GM12874 (cell line): ENCODE measurements around the gene OR51E1.

Experiments used
- TF ChIP-seq, protein P1 (sequence below): IDR thresholded peaks from 2 replicates; pipeline ENCODE4 v1.5.1; 2011; ENCODE audit warnings: low read depth, mild to moderate bottlenecking, control low read depth, low read length, moderate library complexity; ENCODE audit not compliant: insufficient read depth

OR51E1 gene, protein sequence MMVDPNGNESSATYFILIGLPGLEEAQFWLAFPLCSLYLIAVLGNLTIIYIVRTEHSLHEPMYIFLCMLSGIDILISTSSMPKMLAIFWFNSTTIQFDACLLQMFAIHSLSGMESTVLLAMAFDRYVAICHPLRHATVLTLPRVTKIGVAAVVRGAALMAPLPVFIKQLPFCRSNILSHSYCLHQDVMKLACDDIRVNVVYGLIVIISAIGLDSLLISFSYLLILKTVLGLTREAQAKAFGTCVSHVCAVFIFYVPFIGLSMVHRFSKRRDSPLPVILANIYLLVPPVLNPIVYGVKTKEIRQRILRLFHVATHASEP

DNA sequence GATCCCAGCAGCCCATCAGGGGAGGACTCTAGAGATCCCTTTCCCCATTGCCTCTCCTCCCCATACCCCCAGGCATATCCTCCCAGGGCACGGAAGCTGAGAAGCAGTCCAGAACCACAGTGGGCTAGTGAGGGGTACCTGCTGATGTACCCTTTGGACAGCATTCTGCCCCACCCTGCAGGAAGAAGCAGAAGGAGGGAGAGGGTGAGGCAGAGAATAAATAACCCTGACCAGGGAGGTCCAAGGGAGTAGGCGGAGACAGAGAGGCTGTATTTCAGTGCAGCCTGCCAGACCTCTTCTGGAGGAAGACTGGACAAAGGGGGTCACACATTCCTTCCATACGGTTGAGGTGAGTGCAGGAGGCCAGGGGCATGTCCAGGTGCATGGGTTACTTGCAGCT lies at the start of gene OR51E1:
TSS of gene OR51E1 (plus strand) at position 301 of the 400 bp plus-strand sequence. CDS start 8,545 bp downstream, outside the sequence.
- TF ChIP-seq, protein P1, sequence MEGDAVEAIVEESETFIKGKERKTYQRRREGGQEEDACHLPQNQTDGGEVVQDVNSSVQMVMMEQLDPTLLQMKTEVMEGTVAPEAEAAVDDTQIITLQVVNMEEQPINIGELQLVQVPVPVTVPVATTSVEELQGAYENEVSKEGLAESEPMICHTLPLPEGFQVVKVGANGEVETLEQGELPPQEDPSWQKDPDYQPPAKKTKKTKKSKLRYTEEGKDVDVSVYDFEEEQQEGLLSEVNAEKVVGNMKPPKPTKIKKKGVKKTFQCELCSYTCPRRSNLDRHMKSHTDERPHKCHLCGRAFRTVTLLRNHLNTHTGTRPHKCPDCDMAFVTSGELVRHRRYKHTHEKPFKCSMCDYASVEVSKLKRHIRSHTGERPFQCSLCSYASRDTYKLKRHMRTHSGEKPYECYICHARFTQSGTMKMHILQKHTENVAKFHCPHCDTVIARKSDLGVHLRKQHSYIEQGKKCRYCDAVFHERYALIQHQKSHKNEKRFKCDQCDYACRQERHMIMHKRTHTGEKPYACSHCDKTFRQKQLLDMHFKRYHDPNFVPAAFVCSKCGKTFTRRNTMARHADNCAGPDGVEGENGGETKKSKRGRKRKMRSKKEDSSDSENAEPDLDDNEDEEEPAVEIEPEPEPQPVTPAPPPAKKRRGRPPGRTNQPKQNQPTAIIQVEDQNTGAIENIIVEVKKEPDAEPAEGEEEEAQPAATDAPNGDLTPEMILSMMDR, result no peak

DNA sequence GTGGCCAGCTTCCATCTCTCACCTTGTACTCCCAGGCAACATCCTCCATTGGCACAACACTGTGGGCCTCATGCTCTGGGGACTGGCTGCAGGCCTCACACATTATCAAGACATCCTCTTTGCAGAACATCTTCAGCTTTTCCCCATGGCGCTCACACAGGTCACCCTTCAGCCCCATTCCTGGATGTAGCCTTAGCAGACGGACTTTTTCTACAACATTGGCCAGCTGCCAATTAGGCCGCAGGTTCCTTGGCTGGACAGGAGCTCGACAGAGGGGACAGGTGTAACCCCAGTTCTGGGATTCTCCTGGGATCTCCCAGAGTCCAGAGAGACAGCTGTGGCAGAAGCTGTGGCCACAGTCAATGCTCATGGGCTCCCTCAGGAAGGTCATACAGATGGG lies 38.7 kb upstream of the OR51E1 start:
- TF ChIP-seq, protein P1, result no peak

DNA sequence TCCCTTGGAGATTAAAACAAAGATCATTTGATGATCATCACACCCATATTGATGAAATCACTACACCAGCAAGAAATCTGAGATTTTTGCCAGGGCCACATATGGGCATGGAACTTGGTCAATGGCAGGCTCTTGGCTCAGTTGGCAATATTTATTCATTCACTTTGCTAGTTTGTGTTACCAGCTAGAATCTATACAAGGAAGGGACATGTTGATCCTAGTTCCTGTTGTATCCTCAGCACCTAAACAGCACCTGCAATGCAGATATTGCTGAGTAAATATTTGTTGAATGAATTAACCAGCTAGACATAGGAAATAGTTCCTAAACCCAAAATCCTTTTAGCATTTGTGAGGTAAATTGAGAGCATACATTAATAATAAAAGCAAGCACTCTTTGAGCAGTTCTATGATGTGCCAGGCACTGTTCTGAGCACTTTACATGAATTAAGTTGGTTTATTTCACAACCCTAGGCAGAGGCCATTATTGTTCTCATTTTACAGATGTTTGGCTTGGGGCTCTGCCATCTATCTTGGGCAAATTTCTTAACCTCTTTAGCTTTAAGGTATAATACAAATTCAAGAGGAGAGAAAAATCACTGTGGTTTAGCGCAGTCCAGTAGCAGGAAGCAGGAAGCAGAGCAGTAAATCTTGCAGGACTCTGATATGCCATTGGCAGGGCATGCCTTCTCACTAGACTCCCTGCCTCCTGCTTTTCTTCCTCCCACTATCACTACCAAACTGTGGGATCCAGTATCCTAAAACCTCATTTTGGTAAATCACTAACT lies 37.4 kb upstream of the OR51E1 start:
- TF ChIP-seq, protein P1, result no peak

DNA sequence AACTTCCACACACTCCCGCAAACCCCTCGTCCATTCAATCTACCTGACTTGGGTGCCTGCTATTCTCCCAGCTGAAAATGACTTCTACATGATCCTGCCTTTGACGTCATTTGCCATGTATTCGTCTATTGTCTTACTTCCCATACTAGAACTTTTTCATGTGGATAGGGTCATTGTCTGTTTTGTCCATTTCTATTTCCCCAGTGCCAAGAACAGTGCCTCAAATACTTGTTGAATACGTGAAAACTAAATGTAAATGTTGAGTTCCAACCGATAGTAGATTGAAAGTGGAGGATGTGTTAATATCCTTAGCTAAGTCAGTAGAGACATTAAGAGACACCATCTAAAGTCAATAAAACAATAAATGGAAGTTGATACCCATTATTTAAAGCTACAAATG lies 36.7 kb upstream of the OR51E1 start:
- TF ChIP-seq, protein P1, result no peak

DNA sequence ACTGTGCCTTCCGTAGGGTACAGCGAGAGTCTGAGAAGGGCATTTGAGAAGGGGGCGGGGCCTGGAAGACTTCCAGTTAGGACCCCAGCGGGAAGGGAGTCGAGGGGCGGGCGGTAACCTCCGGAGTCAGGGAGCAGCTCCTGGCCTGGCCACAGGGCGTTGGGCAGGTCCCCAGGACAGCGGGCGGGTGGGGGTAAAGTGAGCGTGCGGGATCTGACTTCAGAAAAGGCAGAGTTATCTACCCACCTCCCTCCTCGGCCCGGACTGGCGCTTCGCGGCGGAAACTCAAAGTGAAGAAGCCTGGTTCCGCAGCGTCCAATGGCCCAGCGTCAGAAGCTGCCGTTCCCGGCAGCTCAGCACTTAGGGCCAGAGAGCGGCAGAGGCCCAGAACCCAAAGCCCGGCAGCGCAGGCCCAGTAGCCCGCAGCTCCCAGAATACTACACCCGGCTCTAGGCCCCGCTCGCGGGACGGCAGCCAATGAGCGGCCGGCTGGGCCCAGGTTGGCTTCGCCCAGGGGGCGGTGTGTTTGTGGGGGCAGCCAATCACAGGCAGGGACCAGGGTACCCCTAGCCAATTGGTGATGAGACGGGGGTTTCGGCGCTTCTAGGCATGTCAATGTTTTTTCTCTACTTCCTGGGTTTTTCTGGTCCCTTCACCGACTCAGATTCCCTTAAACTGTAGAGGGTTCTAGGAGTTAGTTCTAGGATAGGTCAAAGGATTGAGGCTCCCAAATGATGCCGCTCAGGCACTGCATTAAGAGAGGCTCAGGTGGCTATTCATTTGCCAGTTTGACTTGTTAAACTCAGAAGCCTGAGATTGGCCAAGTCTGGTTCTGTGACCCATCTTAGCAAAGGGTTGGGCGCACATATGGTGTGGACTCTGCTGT lies 35.8 kb upstream of the OR51E1 start, which contains the start of gene TRIM68:
TSS of gene TRIM68 (minus strand) at position 451 of the 886 bp plus-strand sequence. CDS start 2,727 bp downstream, outside the sequence.
- TF ChIP-seq, protein P1, result no peak

DNA sequence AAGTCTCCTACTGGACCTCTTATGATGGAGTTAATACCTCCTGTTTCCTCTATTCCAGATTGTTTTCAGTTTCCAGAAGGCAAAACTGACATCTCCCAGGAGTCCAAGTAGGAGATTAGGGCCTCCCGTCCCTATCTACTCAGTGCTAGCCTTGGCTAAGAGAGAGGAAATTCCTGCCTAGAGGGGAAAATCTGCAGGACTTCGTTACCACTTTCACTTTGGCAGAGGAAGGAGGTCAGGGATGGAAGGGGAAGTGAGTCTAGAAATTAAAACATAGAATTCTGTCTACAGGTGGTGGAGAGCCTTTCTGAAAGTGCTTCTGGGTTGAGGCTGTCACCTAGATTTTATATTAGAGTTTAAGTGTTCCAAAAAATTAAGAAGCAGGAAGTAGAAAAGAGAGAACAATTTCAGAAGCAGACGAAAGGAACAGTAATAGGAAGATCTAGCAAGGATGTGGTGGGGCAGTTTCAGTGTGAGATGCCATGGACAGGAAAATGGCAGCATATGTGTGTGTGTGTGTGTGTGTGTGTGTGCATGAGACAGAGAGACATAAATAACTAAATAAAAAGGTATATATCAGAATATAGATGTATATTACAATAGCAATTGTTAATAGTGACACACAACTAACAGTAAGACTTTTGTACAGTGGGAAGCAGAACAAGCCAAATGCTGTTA lies 33.4 kb upstream of the OR51E1 start:
- TF ChIP-seq, protein P1, result no peak
